Keratinocyte (primary cell): ENCODE measurements around the gene AGAP1. TPM values are rescaled to one million over a fixed set of nuclear protein-coding genes. Genes with fewer than 3 reads are reported as not detected.

Experiments used
- DNase-seq: peaks from one replicate; pipeline ENCODE4 v3.0.0-alpha.2; 2011; ENCODE audit warnings: low read depth, missing footprints, low spot score
- FAIRE-seq: peaks from 2 replicates; lab custom pipeline; 2011; peaks lifted over from hg19 to GRCh38; lab: Jason Lieb, UNC
- H2AFZ ChIP-seq: 2 replicates; pipeline ENCODE4 v1.6.0; 2012; ENCODE audit warnings: low read length, control low read depth, inconsistent platforms; ENCODE audit not compliant: control insufficient read depth
- H3K27ac ChIP-seq: 2 replicates; pipeline ENCODE4 v1.5.1; 2011; ENCODE audit warnings: low read length; ENCODE audit not compliant: control insufficient read depth, insufficient read depth
- H3K27me3 ChIP-seq: 3 replicates; pipeline ENCODE4 v1.6.0; 2011; ENCODE audit warnings: low read length; ENCODE audit not compliant: control insufficient read depth, insufficient read depth; ENCODE audit errors: extremely low read depth
- H3K36me3 ChIP-seq, 2 experiments: 2 replicates in 1 of 2; 3 replicates in 1 of 2; pipeline ENCODE4 v1.5.1; 2011; ENCODE audit warnings: low read length in 2 of 2, mild to moderate bottlenecking in 1 of 2; ENCODE audit not compliant: control insufficient read depth in 2 of 2, insufficient read depth in 2 of 2; ENCODE audit errors: extremely low read depth in 1 of 2
- H3K4me1 ChIP-seq: 3 replicates; pipeline ENCODE4 v1.5.1; 2011; ENCODE audit warnings: low read length; ENCODE audit not compliant: control insufficient read depth, insufficient read depth; ENCODE audit errors: extremely low read depth
- H3K4me2 ChIP-seq: 3 replicates; pipeline ENCODE4 v1.6.0; 2011; ENCODE audit warnings: low read depth, low read length; ENCODE audit not compliant: control insufficient read depth, insufficient read depth; ENCODE audit errors: extremely low read depth
- H3K4me3 ChIP-seq, 3 experiments: fragments of 200-600 bp in 1 of 3; sonication (generic) in 1 of 3; 2 replicates in 2 of 3; 3 replicates in 1 of 3; pipeline ENCODE4 v1.5.1; 2011 to 2016; ENCODE audit warnings: low read length in 3 of 3, mild to moderate bottlenecking in 3 of 3, control low read depth in 2 of 3, inconsistent platforms in 1 of 3, low read depth in 1 of 3, mixed read lengths in 1 of 3, mixed run types in 1 of 3, moderate library complexity in 1 of 3; ENCODE audit not compliant: control insufficient read depth in 2 of 3, insufficient read depth in 2 of 3; ENCODE audit errors: extremely low read depth in 1 of 3
- H3K79me2 ChIP-seq: 2 replicates; pipeline ENCODE4 v1.6.0; 2012; ENCODE audit warnings: low read length; ENCODE audit not compliant: control insufficient read depth, insufficient read depth
- H3K9ac ChIP-seq: 3 replicates; pipeline ENCODE4 v1.6.0; 2011; ENCODE audit warnings: low read length; ENCODE audit not compliant: control insufficient read depth, insufficient read depth; ENCODE audit errors: extremely low read depth
- H3K9me1 ChIP-seq: 3 replicates; pipeline ENCODE4 v1.6.0; 2011; ENCODE audit warnings: low read length; ENCODE audit not compliant: control insufficient read depth, insufficient read depth; ENCODE audit errors: extremely low read depth
- H3K9me3 ChIP-seq: 2 replicates; pipeline ENCODE4 v1.5.1; 2012; ENCODE audit warnings: low read depth, low read length; ENCODE audit not compliant: control insufficient read depth
- H4K20me1 ChIP-seq: 3 replicates; pipeline ENCODE4 v1.6.0; 2011; ENCODE audit warnings: low read length; ENCODE audit not compliant: control insufficient read depth, insufficient read depth; ENCODE audit errors: extremely low read depth
- CTCF ChIP-seq, 3 experiments: IDR thresholded peaks in 1 of 3; conservative IDR thresholded peaks in 1 of 3; optimal IDR thresholded peaks in 1 of 3; 2 replicates in 2 of 3; 3 replicates in 1 of 3; pipeline versions ENCODE3 to v1.5.1; 2011; ENCODE audit warnings: low read length in 3 of 3, mild to moderate bottlenecking in 3 of 3, moderate library complexity in 2 of 3, control low read depth in 1 of 3, inconsistent platforms in 1 of 3; ENCODE audit not compliant: insufficient read depth in 2 of 3; ENCODE audit errors: extremely low read depth in 1 of 3
- EZH2 ChIP-seq: IDR thresholded peaks from one replicate; pipeline ENCODE4 v1.6.1; 2012; ENCODE audit warnings: inconsistent platforms, mild to moderate bottlenecking, low read length, moderate library complexity
- dilution Hi-C: fragments of 300-500 bp; cut with MboI; formaldehyde crosslinking; loops from one replicate; pipeline ENCODE4 v1.7.0; 2020; ENCODE audit warnings: low sequenced_read_pairs; ENCODE audit not compliant: extremely low pct_ligation_motif_present
- polyA plus RNA-seq, 5 experiments: library from polyadenylated mRNA; depleted of rRNA in 3 of 5; stranded (reverse) in 3 of 5; stranded (forward) in 1 of 5; unstranded in 1 of 5; fragments of >200 nt; gene quantifications; 1 replicate in 1 of 5; 2 replicates in 3 of 5; 3 replicates in 1 of 5; pipeline versions ENCODE4 v1.2.1 to v1.2.3, GENCODE V29; 2011 to 2012; ENCODE audit warnings: missing spikeins in 2 of 5, low read depth in 1 of 5, low replicate concordance in 1 of 5

Gene AGAP1
- polyA plus RNA-seq, 1 donor (not counting 4 experiments of a cell fraction or from before 2014, with no cell fraction given) = 12.6 TPM

- DNase-seq (no peak), FAIRE-seq (no peak)
- Histone ChIP-seq H3K4me1 (no peaks in the 10 kb centered on the region), H3K36me3 (no peaks in the 10 kb centered on the region), H3K4me3 (no peak overlapping the region), H3K4me2 (no peak overlapping the region), H4K20me1 (peaks cover 8% of the 10 kb centered on the region), H3K27ac (no peak overlapping the region), H2AFZ (no peak overlapping the region), H3K9ac (no peak overlapping the region), H3K27me3 (no peaks in the 10 kb centered on the region), H3K9me3 (no peaks in the 10 kb centered on the region), H3K9me1 (no peaks in the 10 kb centered on the region), H3K79me2 (peaks cover 22% of the 10 kb centered on the region)
- dilution Hi-C loops = no loop called here
- TF ChIP-seq EZH2 = no peak
Observed at GRCh38 chr2:235582081-235582686, 88.3 kb downstream of the AGAP1 start.

GRCh38 chr2:235582729-235583128 is 88.9 kb downstream of the AGAP1 start:
- peaks cover 6% of the 10 kb centered on the region for H4K20me1 ChIP-seq
- dilution Hi-C loops = no loop called here
- DNase-seq (no peak), FAIRE-seq (no peak)
- H3K79me2 ChIP-seq = peaks cover 16% of the 10 kb centered on the region
- H3K36me3 ChIP-seq = no peaks in the 10 kb centered on the region
- no peaks in the 10 kb centered on the region for H3K9me3 ChIP-seq
- H3K4me2 ChIP-seq = no peak overlapping the region
- no peak overlapping the region for H3K9ac ChIP-seq
- no peaks in the 10 kb centered on the region for H3K4me1 ChIP-seq
- no peaks in the 10 kb centered on the region for H3K9me1 ChIP-seq
- H3K27ac ChIP-seq = no peak overlapping the region
- no peak overlapping the region for H3K4me3 ChIP-seq
- H3K27me3 ChIP-seq = no peaks in the 10 kb centered on the region
- no peak for TF ChIP-seq CTCF (optimal IDR thresholded peaks at IDR 0.05 in 1 of 3, IDR thresholded peaks at IDR 0.05 in 1 of 3, conservative IDR thresholded peaks at IDR 0.05 in 1 of 3; ENCODE audit: extremely low read depth in 1 of 3, insufficient read depth in 2 of 3, low read length in 3 of 3)
- no peak for TF ChIP-seq EZH2
- H2AFZ ChIP-seq = no peak overlapping the region

GRCh38 chr2:235583144-235583543 is 89.3 kb downstream of the AGAP1 start:
- Histone ChIP-seq H3K79me2 (peaks cover 12% of the 10 kb centered on the region), H3K9me1 (no peaks in the 10 kb centered on the region), H3K9ac (no peak overlapping the region), H3K4me1 (no peaks in the 10 kb centered on the region), H3K9me3 (no peaks in the 10 kb centered on the region), H4K20me1 (peaks cover 5% of the 10 kb centered on the region), H3K4me2 (no peak overlapping the region), H3K4me3 (no peak overlapping the region), H3K27me3 (no peaks in the 10 kb centered on the region), H3K36me3 (no peaks in the 10 kb centered on the region), H3K27ac (no peak overlapping the region), H2AFZ (no peak overlapping the region)
- TF ChIP-seq EZH2 = no peak
- TF ChIP-seq CTCF (optimal IDR thresholded peaks at IDR 0.05 in 1 of 3, IDR thresholded peaks at IDR 0.05 in 1 of 3, conservative IDR thresholded peaks at IDR 0.05 in 1 of 3; ENCODE audit: extremely low read depth in 1 of 3, insufficient read depth in 2 of 3, low read length in 3 of 3) = no peak
- FAIRE-seq (no peak), DNase-seq (no peak)
- dilution Hi-C loops = no loop called here
